Thyroid gland (tissue), 4 donors: ENCODE measurements around the gene ANKFY1.

Experiments
- POLR2A ChIP-seq, 2 donors: fragments of 450-650 bp; IDR thresholded peaks; one replicate each; pipeline ENCODE4 v1.6.1; 2017; ENCODE audit warnings: antibody characterized with exemption in 2 of 2, mild to moderate bottlenecking in 2 of 2, moderate library complexity in 1 of 2
- TF ChIP-seq, protein P1 (sequence below), 6 experiments: fragments of 200-600 bp in 3 of 6; fragments of 450-650 bp in 3 of 6; sonication (generic) in 3 of 6; IDR thresholded peaks; one replicate each; pipeline ENCODE4 v1.5.1; 2016 to 2019; ENCODE audit warnings: antibody characterized with exemption in 6 of 6, mild to moderate bottlenecking in 2 of 6, inconsistent platforms in 1 of 6, moderate library complexity in 1 of 6

DNA sequence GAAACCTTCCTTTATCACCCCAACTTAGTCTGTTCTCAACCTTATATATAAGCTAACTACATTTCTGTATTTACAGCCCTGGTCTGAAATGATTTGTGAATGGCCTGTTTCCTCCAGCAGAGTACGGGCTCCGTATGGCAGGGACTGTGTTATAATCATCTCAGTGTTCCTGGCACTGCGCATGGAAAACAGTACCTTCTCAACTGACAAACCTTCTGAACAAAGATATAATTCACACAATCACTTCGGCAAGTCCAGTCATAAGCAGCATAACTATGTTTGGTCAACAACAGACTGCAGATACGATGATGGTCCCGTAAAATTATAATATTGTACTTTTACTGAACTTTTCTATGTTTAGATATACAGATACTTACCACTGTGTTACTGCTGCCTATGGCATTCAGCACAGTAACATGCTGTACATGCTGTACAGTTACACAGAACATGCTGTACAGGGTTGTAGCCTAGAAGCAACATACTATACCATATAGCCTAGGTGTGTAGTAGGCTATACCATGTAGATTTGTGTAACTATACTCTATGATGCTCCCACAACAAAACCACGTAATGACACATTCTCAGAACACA lies 30.0 kb downstream of the ANKFY1 start:
- TF ChIP-seq POLR2A (IDR thresholded peaks at IDR 0.05), result no peak
- TF ChIP-seq, protein P1, sequence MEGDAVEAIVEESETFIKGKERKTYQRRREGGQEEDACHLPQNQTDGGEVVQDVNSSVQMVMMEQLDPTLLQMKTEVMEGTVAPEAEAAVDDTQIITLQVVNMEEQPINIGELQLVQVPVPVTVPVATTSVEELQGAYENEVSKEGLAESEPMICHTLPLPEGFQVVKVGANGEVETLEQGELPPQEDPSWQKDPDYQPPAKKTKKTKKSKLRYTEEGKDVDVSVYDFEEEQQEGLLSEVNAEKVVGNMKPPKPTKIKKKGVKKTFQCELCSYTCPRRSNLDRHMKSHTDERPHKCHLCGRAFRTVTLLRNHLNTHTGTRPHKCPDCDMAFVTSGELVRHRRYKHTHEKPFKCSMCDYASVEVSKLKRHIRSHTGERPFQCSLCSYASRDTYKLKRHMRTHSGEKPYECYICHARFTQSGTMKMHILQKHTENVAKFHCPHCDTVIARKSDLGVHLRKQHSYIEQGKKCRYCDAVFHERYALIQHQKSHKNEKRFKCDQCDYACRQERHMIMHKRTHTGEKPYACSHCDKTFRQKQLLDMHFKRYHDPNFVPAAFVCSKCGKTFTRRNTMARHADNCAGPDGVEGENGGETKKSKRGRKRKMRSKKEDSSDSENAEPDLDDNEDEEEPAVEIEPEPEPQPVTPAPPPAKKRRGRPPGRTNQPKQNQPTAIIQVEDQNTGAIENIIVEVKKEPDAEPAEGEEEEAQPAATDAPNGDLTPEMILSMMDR (IDR thresholded peaks at IDR 0.05), result no peak
